Measurements from ENCODE around the gene RNF144B.

The RNF144B gene

GRCh38 chr6:18509871-18510643 lies 122.9 kb downstream of the RNF144B start:
- DNase-seq (ENCODE audit: low read depth in 2 of 2): peak in 1 of 2 donors; percentile 57

GRCh38 chr6:18510644-18511033 lies 123.5 kb downstream of the RNF144B start:
- DNase-seq (ENCODE audit: low read depth in 2 of 2): no peak

GRCh38 chr6:18511211-18511610 lies 124.1 kb downstream of the RNF144B start:
- no peak for DNase-seq (ENCODE audit: low read depth in 2 of 2)

- DNase-seq (ENCODE audit: low read depth in 2 of 2): no peak
These were observed 126.2 kb downstream of the RNF144B start for GRCh38 chr6:18513253-18513798.

GRCh38 chr6:18514180-18514579 lies 127.0 kb downstream of the RNF144B start:
- no peak for DNase-seq (ENCODE audit: low read depth in 2 of 2)

- DNase-seq (ENCODE audit: low read depth in 2 of 2): no peak
These were observed 128.6 kb downstream of the RNF144B start for GRCh38 chr6:18515767-18516166.
